HG03575 (cell line): ENCODE measurements around the gene SMG6.
A peak's percentile ranks its signal among the peaks of the same experiment; 100 is the strongest.

Experiments
- ATAC-seq: cut with Tn5 transposase; IDR thresholded peaks from one replicate; pipeline ENCODE4 v1.9.1; 2021; ENCODE audit not compliant: unreplicated experiment, insufficient number of reproducible peaks, low FRiP score; ENCODE audit errors: extremely low read depth

Gene SMG6

DNA sequence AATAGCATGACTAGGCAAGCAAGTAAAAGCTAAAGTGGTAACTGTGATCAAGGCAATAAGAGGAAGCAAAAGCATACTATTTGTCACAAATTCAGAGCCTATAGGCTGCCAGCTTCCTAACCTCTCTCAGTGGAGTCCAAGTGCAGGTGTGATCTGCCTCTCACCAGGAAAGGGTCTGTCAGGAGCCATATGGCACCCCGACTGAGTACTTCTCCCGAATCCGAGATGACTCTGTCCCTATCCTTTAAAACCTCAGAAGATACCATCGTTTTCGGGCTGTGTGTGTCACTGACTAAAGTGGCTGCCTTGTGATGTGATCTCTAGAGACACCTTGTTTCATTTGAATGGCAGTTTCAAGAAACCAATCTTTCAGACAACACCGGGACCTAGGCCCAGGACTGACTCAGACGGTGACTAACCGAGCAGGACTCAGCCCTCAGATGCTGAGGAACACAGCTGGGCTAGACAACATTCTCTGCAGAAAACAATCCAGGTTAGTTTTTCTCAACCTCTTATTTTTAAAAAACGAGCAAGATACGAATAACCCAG lies 63.6 kb downstream of the SMG6 start:
- peak; percentile 33 for ATAC-seq

DNA sequence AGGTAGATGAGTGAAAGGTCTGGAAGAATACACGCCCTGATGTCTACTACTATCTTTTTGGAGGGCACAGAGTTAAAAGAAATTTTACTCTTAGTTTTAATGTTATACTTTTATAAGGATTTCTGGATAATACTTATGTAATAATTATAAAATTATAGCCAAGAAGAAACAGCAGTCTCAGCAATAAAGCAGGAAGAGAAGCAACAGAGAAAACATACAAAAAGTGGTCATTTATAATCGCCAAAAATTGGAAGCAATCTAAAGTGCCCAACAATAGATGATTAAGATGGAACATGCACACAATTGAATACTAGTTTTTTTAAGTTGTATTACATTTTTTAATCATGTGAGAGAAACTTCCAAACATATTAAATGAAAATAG lies 64.4 kb downstream of the SMG6 start:
- ATAC-seq = no peak

DNA sequence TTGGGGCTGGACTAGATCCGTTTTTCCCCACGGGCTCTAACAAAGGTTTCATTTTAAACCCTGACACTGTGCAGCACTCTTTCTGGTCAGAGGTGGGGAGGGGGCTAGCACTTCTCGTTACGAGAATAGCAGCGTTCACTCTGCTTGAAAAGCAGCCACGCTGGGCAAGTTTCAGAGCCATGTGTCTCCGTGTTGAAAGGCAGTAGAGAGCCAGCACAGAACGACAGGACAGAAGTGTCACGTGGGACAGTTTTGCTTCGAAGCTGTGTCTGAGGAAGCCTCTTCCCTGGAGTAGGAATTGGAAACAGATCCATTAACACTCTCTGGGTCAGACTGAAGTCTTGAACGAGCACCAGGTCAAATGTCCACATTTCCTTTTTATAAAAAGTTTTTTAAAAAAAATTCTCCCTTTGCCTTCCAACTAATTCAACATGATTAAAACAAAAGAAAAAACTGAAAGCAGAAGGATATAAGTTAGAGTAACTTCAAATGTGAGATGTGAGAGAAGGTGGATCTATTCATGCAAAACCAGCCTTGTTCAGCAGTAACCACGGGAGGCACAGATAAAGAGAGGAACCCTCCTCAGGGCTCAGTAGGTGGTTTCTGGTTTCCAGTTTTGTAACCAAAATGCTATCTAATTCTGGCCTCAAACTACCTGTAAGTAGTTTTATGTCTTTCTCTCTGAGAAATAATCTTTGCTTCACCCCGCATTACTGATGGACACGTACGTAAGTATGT lies 65.0 kb downstream of the SMG6 start:
- ATAC-seq = no peak

DNA sequence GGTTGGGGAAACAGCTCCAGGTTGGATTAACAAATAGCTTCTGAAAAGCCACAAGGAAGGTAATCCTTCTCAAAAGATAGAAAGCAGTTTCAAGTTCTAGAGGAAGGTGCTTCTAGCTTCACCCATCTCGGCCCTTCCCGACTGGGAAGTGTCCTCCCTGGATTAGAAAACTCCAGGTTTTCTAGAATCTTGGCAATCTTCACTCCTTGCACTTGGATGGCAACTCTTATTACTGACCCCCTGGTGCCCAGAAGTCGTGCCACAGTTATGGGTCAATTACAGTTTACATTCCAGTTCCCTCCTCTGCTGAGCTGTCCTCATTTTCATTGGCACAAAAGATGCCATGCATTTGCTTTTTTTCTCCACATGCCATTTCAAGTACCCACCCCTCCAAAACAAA lies 65.6 kb downstream of the SMG6 start:
- no peak for ATAC-seq

DNA sequence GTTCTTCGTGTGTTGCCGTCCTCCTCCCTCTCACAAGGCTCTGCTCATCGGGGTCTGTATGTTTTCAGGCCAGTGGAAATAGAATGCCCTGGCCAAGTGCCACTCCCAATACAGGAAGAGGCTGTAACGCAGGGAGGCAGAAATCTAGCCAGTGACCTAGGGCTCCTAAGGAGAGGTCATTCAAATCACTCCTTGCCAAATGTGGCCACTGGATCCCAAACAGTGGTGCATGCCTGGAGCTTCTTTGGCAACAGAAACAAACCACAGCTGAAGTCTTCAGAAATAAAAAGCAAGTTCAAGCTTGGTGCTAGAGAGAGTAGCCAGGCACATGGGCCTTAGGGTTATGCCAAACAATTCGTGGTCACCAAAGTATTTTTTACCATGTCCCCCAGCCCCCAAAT lies 66.1 kb downstream of the SMG6 start:
- ATAC-seq = no peak

- ATAC-seq = no peak
These were observed 67.7 kb downstream of the SMG6 start for GRCh38 chr17:2235792-2236366.

DNA sequence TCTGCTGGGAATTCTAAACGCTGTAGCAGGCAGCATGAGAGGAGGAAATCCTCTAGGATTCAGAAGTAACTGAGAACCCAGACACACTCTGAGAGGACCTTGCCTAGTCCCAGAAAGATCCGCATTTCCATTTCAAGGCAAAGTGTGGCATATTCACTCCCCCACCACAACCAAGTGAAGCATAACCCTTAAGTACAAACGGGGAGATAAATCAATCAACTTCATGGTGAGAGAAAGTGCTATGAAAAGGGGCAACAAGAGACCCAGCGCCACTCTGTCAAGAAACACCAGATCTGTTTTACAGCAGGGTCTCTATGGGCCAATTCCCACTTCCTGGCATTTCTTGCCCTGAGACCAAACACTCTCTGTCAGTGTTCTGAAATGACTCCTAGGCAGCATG lies 68.3 kb downstream of the SMG6 start:
- no peak for ATAC-seq

GRCh38 chr17:2233441-2233947 lies 70.1 kb downstream of the SMG6 start:
- no peak for ATAC-seq

GRCh38 chr17:2232244-2232638 lies 71.3 kb downstream of the SMG6 start:
- no peak for ATAC-seq

- no peak for ATAC-seq
These were observed 72.7 kb downstream of the SMG6 start for GRCh38 chr17:2230877-2231276.

- ATAC-seq = no peak
These were observed 76.4 kb downstream of the SMG6 start for GRCh38 chr17:2227025-2227699.

GRCh38 chr17:2223617-2223927 lies 80.0 kb downstream of the SMG6 start:
- ATAC-seq = no peak

DNA sequence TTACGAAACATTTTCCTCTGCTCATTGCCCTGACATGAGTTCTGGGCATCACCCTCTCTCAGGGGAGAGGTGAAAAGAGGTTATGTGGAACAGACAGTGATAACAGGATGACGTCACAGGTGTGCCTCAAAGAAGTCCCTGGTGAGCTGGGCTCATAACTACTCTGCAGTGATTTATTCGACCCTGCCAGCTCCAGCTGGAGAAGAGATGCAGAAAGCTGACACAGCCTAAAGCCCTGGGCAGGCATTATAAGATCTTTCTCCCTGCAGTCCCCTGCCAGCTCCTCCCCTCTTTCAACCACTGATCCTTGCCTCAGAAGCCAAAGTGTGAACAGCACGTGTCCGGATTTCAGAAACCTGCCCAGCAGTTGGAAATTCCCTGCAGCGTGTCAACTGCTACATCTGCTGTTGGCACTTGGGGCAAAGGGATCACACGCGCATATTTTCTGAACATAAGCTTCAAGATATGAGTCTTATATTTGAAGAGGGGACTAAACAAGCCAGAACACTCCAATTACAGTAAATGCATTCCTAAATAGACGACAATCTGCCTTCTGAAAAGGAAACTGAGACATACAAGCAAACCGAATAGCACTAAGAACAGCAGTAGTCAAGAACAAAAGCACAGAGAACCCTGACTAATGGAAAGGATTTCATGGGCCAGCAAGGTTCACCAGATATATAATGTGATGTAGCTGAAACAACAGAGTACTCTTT lies 80.5 kb downstream of the SMG6 start:
- ATAC-seq = no peak

- ATAC-seq = no peak
These were observed 81.3 kb downstream of the SMG6 start for GRCh38 chr17:2222301-2222700.

- no peak for ATAC-seq
These were observed 85.2 kb downstream of the SMG6 start for GRCh38 chr17:2218426-2218825.

DNA sequence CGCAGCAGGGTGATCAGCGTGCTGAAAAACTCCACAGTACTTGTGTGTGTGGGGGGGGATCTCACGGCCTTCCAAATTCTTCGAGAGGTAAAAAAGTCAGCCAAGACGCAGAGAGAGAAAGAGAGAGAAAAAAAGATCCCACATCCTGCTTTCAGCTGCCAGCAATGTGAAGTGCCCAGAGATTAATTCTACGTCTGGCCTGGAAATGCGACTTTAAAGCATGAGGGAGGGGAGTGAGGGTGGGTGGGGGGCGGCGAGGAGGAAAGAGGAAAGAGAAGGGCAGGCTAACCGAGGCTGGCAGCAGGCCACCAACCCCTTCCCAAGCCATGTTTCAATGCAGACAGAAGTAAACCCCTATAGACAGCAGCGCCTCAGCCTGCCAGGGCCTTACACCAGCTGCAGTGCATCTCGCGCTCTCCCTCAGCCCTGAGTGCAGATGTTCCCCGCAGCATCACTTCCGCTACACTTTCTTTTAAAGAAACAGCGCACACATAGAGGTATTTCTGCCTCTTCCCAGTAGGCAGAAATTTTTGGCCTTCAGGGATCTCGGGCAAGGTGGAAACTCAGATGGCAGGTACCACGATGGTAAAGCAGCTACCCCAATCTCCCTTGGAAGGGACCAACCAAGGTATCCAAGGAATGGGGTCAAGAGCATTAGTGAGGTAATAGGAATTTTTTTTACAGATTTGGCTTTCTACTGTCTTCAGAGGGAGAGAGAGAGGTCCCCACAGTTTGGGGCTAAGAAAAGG lies 87.8 kb downstream of the SMG6 start:
- ATAC-seq = no peak

DNA sequence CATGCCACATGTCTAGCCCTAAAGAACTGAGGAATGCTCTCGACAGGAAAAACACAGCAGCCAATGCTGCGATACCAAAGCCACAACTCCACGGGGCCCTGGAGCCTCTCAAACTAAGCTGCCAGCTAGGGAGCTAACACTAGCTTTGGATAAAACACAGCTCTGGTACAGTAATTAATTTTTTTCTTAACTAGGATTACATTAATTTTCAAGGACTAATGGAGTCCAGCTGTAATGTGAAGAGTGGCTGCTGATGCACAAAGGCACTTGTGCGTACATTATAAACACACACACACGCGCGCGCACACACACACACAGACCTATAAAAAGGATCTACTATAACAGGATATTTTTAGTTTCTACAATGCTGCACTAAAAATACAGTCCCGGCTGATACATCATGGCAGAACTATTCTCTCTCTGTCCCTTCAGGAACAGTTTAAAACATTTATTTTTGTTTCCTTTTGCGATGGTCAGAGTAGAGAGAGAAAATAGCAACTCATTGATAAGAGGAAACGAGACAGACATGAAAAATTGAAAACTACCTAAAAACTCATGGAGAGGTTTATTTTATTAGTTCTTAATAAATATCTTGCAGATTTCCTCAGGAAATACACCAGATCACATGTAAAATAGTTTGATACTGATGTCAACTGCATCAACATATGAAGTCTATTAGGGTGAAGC lies 88.5 kb downstream of the SMG6 start:
- ATAC-seq = no peak
